Parathyroid adenoma (tissue), 2 donors: ENCODE measurements around the gene AFDN.

ENCODE experiments used
- H2AFZ ChIP-seq: fragments of 300-600 bp; sonication (generic); one replicate; pipeline ENCODE4 v1.7.0; 2017; ENCODE audit warnings: antibody characterized with exemption, mild to moderate bottlenecking
- H3K27ac ChIP-seq: fragments of 300-600 bp; sonication (generic); one replicate; pipeline ENCODE4 v1.7.0; 2017
- H3K27me3 ChIP-seq: fragments of 300-600 bp; sonication (generic); one replicate; pipeline ENCODE4 v1.7.0; 2017; ENCODE audit warnings: low read length; ENCODE audit not compliant: control insufficient read depth, insufficient read depth
- H3K36me3 ChIP-seq: fragments of 300-600 bp; sonication (generic); one replicate; pipeline ENCODE4 v1.7.0; 2017; ENCODE audit warnings: low read length; ENCODE audit not compliant: control insufficient read depth, insufficient read depth
- H3K4me1 ChIP-seq: fragments of 300-600 bp; sonication (generic); one replicate; pipeline ENCODE4 v1.7.0; 2017; ENCODE audit warnings: control low read depth
- H3K4me2 ChIP-seq: fragments of 300-600 bp; sonication (generic); one replicate; pipeline ENCODE4 v1.7.0; 2017; ENCODE audit warnings: low read length
- H3K4me3 ChIP-seq: fragments of 300-600 bp; sonication (generic); one replicate; pipeline ENCODE4 v1.7.0; 2017; ENCODE audit warnings: low read depth, low read length
- H3K79me2 ChIP-seq: fragments of 300-600 bp; sonication (generic); one replicate; pipeline ENCODE4 v1.7.0; 2017; ENCODE audit warnings: control low read depth
- H3K9ac ChIP-seq: fragments of 300-600 bp; sonication (generic); one replicate; pipeline ENCODE4 v1.7.0; 2017; ENCODE audit warnings: mild to moderate bottlenecking
- H3K9me3 ChIP-seq: fragments of 300-600 bp; sonication (generic); one replicate; pipeline ENCODE4 v1.7.0; 2017; ENCODE audit warnings: low read length; ENCODE audit not compliant: control insufficient read depth
- TF ChIP-seq, protein P1 (sequence below): fragments of 300-600 bp; sonication (generic); IDR thresholded peaks from one replicate; pipeline ENCODE4 v1.7.0; 2017; ENCODE audit warnings: antibody characterized with exemption, mild to moderate bottlenecking
- donor health status: primary hyperparathyroidism.

Gene AFDN

DNA sequence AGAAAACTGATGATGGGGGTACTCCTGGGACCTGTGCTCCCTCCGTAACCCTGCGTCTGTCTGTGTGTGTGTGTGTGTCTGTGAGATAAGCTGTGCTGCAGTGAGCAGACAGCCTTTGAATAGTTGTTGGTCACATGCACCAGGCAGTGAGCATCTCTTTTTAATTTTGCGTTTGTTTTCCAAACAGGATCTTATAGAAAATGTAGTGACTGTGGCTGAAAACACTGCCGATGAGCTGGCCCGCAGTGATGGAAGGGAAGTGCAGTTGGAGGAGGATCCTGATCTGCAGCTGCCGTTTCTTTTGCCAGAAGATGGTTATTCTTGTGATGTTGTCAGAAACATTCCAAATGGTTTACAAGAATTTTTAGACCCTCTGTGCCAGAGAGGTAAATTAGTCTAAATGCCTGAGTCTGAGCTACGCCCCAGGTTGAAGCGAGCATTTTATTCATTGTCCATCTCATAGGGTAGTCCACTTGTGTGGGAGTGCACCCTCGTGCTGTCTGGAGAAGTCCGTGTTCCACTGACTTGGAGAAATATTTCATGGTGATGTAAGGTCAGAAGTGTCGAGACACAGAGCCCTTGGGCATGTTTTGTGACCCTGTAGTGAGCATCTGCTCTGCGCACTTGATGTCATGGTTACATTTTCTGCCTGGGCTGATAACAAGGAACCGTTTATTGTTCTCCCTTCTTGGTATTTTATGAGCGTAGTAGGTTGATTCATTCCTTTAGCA is 92.0 kb downstream of the AFDN start:
- no peaks in the 10 kb centered on the region for H3K36me3 ChIP-seq
- H3K9me3 ChIP-seq, result no peaks in the 10 kb centered on the region
- no peak overlapping the region for H3K9ac ChIP-seq
- H3K4me1 ChIP-seq, result no peaks in the 10 kb centered on the region
- TF ChIP-seq, protein P1, sequence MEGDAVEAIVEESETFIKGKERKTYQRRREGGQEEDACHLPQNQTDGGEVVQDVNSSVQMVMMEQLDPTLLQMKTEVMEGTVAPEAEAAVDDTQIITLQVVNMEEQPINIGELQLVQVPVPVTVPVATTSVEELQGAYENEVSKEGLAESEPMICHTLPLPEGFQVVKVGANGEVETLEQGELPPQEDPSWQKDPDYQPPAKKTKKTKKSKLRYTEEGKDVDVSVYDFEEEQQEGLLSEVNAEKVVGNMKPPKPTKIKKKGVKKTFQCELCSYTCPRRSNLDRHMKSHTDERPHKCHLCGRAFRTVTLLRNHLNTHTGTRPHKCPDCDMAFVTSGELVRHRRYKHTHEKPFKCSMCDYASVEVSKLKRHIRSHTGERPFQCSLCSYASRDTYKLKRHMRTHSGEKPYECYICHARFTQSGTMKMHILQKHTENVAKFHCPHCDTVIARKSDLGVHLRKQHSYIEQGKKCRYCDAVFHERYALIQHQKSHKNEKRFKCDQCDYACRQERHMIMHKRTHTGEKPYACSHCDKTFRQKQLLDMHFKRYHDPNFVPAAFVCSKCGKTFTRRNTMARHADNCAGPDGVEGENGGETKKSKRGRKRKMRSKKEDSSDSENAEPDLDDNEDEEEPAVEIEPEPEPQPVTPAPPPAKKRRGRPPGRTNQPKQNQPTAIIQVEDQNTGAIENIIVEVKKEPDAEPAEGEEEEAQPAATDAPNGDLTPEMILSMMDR, result no peak
- H3K27ac ChIP-seq, result no peak overlapping the region
- no peak overlapping the region for H3K4me3 ChIP-seq
- H3K79me2 ChIP-seq, result no peaks in the 10 kb centered on the region
- no peak overlapping the region for H2AFZ ChIP-seq
- H3K27me3 ChIP-seq, result no peaks in the 10 kb centered on the region
- no peak overlapping the region for H3K4me2 ChIP-seq

DNA sequence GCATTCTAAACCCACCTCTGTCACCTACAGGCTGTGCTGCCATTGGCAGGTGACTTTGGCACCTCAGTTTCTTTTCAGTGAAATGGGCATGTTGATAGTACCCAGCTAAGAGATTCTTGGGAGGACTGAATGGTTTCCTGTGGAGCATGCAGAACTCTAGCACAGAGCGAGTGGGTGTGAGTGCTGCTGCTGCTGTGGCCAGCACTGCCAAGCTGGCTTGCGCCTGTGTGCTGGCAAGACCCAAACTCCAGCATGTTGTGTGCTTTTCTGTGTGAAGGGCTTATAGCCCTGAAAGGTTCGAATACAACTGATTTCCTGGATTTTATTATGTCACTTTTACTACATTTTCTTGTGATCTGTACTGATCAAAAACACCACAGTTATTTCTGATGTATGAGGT is 92.6 kb downstream of the AFDN start:
- Histone ChIP-seq H2AFZ (no peak overlapping the region), H3K9ac (no peak overlapping the region), H3K9me3 (no peaks in the 10 kb centered on the region), H3K27ac (no peak overlapping the region), H3K4me2 (no peak overlapping the region), H3K4me3 (no peak overlapping the region), H3K36me3 (no peaks in the 10 kb centered on the region), H3K79me2 (no peaks in the 10 kb centered on the region), H3K27me3 (no peaks in the 10 kb centered on the region), H3K4me1 (no peaks in the 10 kb centered on the region)
- TF ChIP-seq, protein P1, result no peak

DNA sequence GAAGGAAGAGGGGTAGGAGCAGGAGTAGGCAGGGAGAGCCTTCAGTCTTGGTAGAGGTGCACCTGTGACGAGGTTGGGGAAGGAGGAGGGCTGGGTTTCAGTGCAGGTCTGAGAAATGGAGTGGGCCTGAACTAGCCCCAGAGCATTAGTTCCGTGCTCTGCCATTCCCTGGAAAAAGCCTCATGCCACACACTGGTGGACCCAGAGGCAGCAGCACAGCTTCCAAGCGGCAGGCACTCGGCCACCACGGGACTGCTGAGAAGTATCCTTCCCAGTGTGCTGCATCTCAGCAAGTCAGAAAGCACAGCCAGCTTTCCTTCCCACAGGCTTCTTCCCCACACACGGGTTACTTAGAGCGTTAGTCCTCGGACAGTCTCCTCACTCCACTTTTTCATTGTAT is 93.5 kb downstream of the AFDN start:
- H3K4me3 ChIP-seq, result no peak overlapping the region
- no peak overlapping the region for H2AFZ ChIP-seq
- no peaks in the 10 kb centered on the region for H3K27me3 ChIP-seq
- TF ChIP-seq, protein P1, result no peak
- H3K79me2 ChIP-seq, result no peaks in the 10 kb centered on the region
- no peaks in the 10 kb centered on the region for H3K4me1 ChIP-seq
- H3K36me3 ChIP-seq, result no peaks in the 10 kb centered on the region
- no peak overlapping the region for H3K4me2 ChIP-seq
- no peak overlapping the region for H3K9ac ChIP-seq
- no peak overlapping the region for H3K27ac ChIP-seq
- H3K9me3 ChIP-seq, result no peaks in the 10 kb centered on the region

DNA sequence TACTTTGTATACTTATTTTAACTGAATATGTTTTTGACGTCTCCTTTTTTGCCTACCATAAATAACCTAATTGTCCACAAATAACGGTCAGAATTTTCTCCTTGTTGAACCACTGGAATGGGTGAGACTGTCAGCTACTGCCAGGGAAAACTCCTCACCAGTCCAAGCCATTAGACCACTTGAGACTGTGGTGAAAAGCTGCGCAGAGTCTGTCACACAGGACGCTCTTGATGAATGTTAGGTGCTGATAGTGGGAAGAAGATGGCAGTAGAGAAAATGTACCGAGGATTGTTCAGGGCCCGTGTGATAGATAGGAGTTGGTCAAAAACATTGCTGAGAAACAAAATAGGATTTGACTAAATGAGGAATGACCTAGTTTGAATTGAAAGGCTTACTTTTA is 95.1 kb downstream of the AFDN start:
- no peaks in the 10 kb centered on the region for H3K9me3 ChIP-seq
- no peak overlapping the region for H3K27ac ChIP-seq
- TF ChIP-seq, protein P1, result no peak
- no peak overlapping the region for H3K4me3 ChIP-seq
- no peak overlapping the region for H3K4me2 ChIP-seq
- H3K36me3 ChIP-seq, result no peaks in the 10 kb centered on the region
- no peaks in the 10 kb centered on the region for H3K4me1 ChIP-seq
- H3K27me3 ChIP-seq, result no peaks in the 10 kb centered on the region
- H2AFZ ChIP-seq, result no peak overlapping the region
- no peaks in the 10 kb centered on the region for H3K79me2 ChIP-seq
- no peak overlapping the region for H3K9ac ChIP-seq

DNA sequence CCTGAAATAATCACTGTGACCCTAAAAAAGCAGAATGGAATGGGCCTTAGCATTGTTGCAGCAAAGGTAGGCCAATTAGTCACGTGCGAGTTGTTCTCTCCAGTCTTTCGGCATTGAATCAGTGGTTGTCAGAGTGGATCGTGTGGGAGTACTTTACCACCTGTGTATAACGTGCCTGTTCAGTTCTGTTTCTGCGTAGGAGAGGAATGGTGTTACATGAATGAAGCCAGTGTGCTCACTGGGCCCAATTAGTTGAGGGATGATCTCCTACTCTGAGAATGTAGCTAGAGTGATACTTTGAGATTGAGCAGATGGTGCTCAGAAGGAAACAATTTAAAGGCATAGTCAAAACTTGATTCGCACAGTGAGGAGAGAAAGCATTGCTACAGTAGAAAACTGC is 98.3 kb downstream of the AFDN start:
- H3K4me1 ChIP-seq, result no peaks in the 10 kb centered on the region
- no peaks in the 10 kb centered on the region for H3K9me3 ChIP-seq
- no peaks in the 10 kb centered on the region for H3K36me3 ChIP-seq
- no peaks in the 10 kb centered on the region for H3K79me2 ChIP-seq
- H3K27me3 ChIP-seq, result no peaks in the 10 kb centered on the region
- no peak overlapping the region for H2AFZ ChIP-seq
- TF ChIP-seq, protein P1, result no peak
- no peak overlapping the region for H3K9ac ChIP-seq
- H3K27ac ChIP-seq, result no peak overlapping the region
- no peak overlapping the region for H3K4me2 ChIP-seq
- H3K4me3 ChIP-seq, result no peak overlapping the region
